H9 (cell line): ENCODE measurements around the gene ZC3H12C. TPM values are rescaled to one million over a fixed set of nuclear protein-coding genes. Genes with fewer than 3 reads are reported as not detected.

Experiments
- DNase-seq: peaks from one replicate; pipeline ENCODE4 v3.0.0-alpha.2; 2017
- H2AFZ ChIP-seq: one replicate; pipeline ENCODE4 v1.6.1; 2013; ENCODE audit warnings: mild to moderate bottlenecking, low read length, control low read depth, moderate library complexity
- H2AK5ac ChIP-seq: 2 replicates; pipeline ENCODE4 v1.6.1; 2013; ENCODE audit warnings: low read length, control low read depth, mixed read lengths; ENCODE audit not compliant: insufficient read length
- H2BK120ac ChIP-seq: one replicate; pipeline ENCODE4 v1.6.1; 2013; ENCODE audit warnings: low read depth, mild to moderate bottlenecking, low read length, control low read depth, inconsistent platforms; ENCODE audit not compliant: poor library complexity, severe bottlenecking
- H2BK12ac ChIP-seq: 2 replicates; pipeline ENCODE4 v1.6.1; 2013; ENCODE audit warnings: low read length, control low read depth, mixed read lengths, low read depth; ENCODE audit not compliant: insufficient read length
- H2BK15ac ChIP-seq: 2 replicates; pipeline ENCODE4 v1.6.1; 2013; ENCODE audit warnings: low read depth, low read length, control low read depth
- H2BK20ac ChIP-seq: one replicate; pipeline ENCODE4 v1.6.1; 2013; ENCODE audit warnings: low read depth, mild to moderate bottlenecking, low read length, control low read depth, inconsistent platforms; ENCODE audit not compliant: poor library complexity, severe bottlenecking
- H2BK5ac ChIP-seq: 2 replicates; pipeline ENCODE4 v1.6.1; 2013; ENCODE audit warnings: low read length, control low read depth, mixed read lengths; ENCODE audit not compliant: insufficient read length
- H3K14ac ChIP-seq: 2 replicates; pipeline ENCODE4 v1.6.1; 2013; ENCODE audit warnings: low read length, control low read depth; ENCODE audit not compliant: insufficient read depth
- H3K18ac ChIP-seq: 2 replicates; pipeline ENCODE4 v1.6.1; 2013; ENCODE audit warnings: low read depth, mild to moderate bottlenecking, mixed read lengths, low read length, control low read depth; ENCODE audit not compliant: insufficient read length
- H3K23ac ChIP-seq: 2 replicates; pipeline ENCODE4 v1.6.1; 2013; ENCODE audit warnings: low read length, control low read depth, mixed read lengths, low read depth; ENCODE audit not compliant: insufficient read length
- H3K23me2 ChIP-seq: 2 replicates; pipeline ENCODE4 v1.6.1; 2013; ENCODE audit warnings: low read depth, mild to moderate bottlenecking, mixed read lengths, low read length, control low read depth; ENCODE audit not compliant: insufficient read length, poor library complexity, severe bottlenecking
- H3K27ac ChIP-seq: 2 replicates; pipeline ENCODE4 v1.5.1; 2013; ENCODE audit warnings: low read length, control low read depth, mixed read lengths, low read depth; ENCODE audit not compliant: insufficient read length
- H3K27me3 ChIP-seq: 2 replicates; pipeline ENCODE4 v1.6.1; 2013; ENCODE audit warnings: low read length, control low read depth, inconsistent platforms; ENCODE audit not compliant: insufficient read depth
- H3K4ac ChIP-seq: 2 replicates; pipeline ENCODE4 v1.6.1; 2013; ENCODE audit warnings: low read depth, mild to moderate bottlenecking, control low read depth, inconsistent platforms, low read length, moderate library complexity
- H3K4me1 ChIP-seq: 2 replicates; pipeline ENCODE4 v1.6.1; 2013; ENCODE audit warnings: low read length, control low read depth, inconsistent platforms; ENCODE audit not compliant: insufficient read depth
- H3K4me2 ChIP-seq: 2 replicates; pipeline ENCODE4 v1.6.1; 2013; ENCODE audit warnings: low read length, control low read depth, mixed read lengths; ENCODE audit not compliant: insufficient read length, insufficient read depth
- H3K56ac ChIP-seq: 2 replicates; pipeline ENCODE4 v1.6.1; 2013; ENCODE audit warnings: low read depth, mild to moderate bottlenecking, mixed read lengths, low read length, control low read depth; ENCODE audit not compliant: insufficient read length
- H3K79me1 ChIP-seq: 2 replicates; pipeline ENCODE4 v1.6.1; 2013; ENCODE audit warnings: low read depth, mild to moderate bottlenecking, moderate library complexity, low read length, control low read depth, inconsistent platforms; ENCODE audit not compliant: insufficient read depth, poor library complexity, severe bottlenecking
- H3K79me2 ChIP-seq: 2 replicates; pipeline ENCODE4 v1.6.1; 2013; ENCODE audit warnings: low read length, control low read depth, inconsistent platforms; ENCODE audit not compliant: insufficient read depth
- H3K9ac ChIP-seq: 2 replicates; pipeline ENCODE4 v1.6.1; 2013; ENCODE audit warnings: low read length, control low read depth, mixed read lengths; ENCODE audit not compliant: insufficient read length; ENCODE audit errors: extremely low read depth
- H3K9me3 ChIP-seq: one replicate; pipeline ENCODE4 v1.6.1; 2013; ENCODE audit warnings: low read depth, low read length, inconsistent platforms; ENCODE audit not compliant: control insufficient read depth
- H3T11ph ChIP-seq: one replicate; pipeline ENCODE4 v1.6.1; 2013; ENCODE audit warnings: mild to moderate bottlenecking, low read length, control low read depth, inconsistent platforms
- H4K20me1 ChIP-seq: one replicate; pipeline ENCODE4 v1.6.1; 2013; ENCODE audit not compliant: control insufficient read depth, insufficient read length, insufficient read depth
- H4K5ac ChIP-seq: 2 replicates; pipeline ENCODE4 v1.6.1; 2013; ENCODE audit warnings: low read depth, mild to moderate bottlenecking, mixed read lengths, low read length, control low read depth; ENCODE audit not compliant: insufficient read length
- H4K8ac ChIP-seq: replicated peaks from 2 replicates; pipeline ENCODE4 v1.6.1; 2013; ENCODE audit warnings: low read length, control low read depth, mixed read lengths, low read depth; ENCODE audit not compliant: insufficient read length
- H4K91ac ChIP-seq: 2 replicates; pipeline ENCODE4 v1.6.1; 2013; ENCODE audit warnings: low read depth, mild to moderate bottlenecking, moderate library complexity, mixed read lengths, low read length, control low read depth; ENCODE audit not compliant: insufficient read length
- H3K27ac Mint-ChIP-seq, 3 experiments: 2 replicates in 2 of 3; 3 replicates in 1 of 3; pipeline ENCODE4 v1.8.0; 2020 to 2021; ENCODE audit warnings: mixed read lengths in 3 of 3, mild to moderate bottlenecking in 1 of 3, moderate library complexity in 1 of 3
- H3K27me3 Mint-ChIP-seq: 2 replicates; pipeline ENCODE4 v1.8.0; 2021; ENCODE audit warnings: low read depth, mild to moderate bottlenecking, moderate library complexity, mixed read lengths
- H3K36me3 Mint-ChIP-seq, 3 experiments: 2 replicates in 2 of 3; 3 replicates in 1 of 3; pipeline ENCODE4 v1.8.0; 2020 to 2021; ENCODE audit warnings: low read depth in 3 of 3, mixed read lengths in 3 of 3; ENCODE audit not compliant: insufficient read depth in 1 of 3
- H3K4me1 Mint-ChIP-seq, 2 experiments: 2 replicates each; pipeline ENCODE4 v1.8.0; 2020; ENCODE audit warnings: mixed read lengths in 2 of 2
- H3K4me3 Mint-ChIP-seq, 2 experiments: 2 replicates in 1 of 2; 3 replicates in 1 of 2; pipeline ENCODE4 v1.8.0; 2020 to 2021; ENCODE audit warnings: mild to moderate bottlenecking in 2 of 2, mixed read lengths in 2 of 2, moderate library complexity in 1 of 2
- H3K9me3 Mint-ChIP-seq, 2 experiments: 2 replicates in 1 of 2; 3 replicates in 1 of 2; pipeline ENCODE4 v1.8.0; 2020; ENCODE audit warnings: mild to moderate bottlenecking in 2 of 2, mixed read lengths in 2 of 2, moderate library complexity in 1 of 2
- WGBS: extraction: QIAGEN DNeasy Blood & Tissue Kit; methylation state at CpG from one replicate; pipeline ENCODE4 v1.1.7; 2013; ENCODE audit warnings: missing lambda C conversion rate, low lambda C conversion rate, mixed read lengths; ENCODE audit not compliant: insufficient read length; ENCODE audit errors: extremely low coverage; 5-methylcytosine and 5-hydroxymethylcytosine counted together
- total RNA-seq: library from RNA; stranded (reverse); gene quantifications from 2 replicates; pipeline ENCODE4 v1.2.1, GENCODE V29; 2021
- TF ChIP-seq, protein P1 (sequence below): fragments of 200-600 bp; sonication (generic); conservative IDR thresholded peaks from 3 replicates; pipeline ENCODE4 v1.8.0; 2021; ENCODE audit warnings: antibody characterized with exemption, mild to moderate bottlenecking

ZC3H12C gene
- total RNA-seq, 1 experiment from 2014 or later, result 4.8 TPM

DNA sequence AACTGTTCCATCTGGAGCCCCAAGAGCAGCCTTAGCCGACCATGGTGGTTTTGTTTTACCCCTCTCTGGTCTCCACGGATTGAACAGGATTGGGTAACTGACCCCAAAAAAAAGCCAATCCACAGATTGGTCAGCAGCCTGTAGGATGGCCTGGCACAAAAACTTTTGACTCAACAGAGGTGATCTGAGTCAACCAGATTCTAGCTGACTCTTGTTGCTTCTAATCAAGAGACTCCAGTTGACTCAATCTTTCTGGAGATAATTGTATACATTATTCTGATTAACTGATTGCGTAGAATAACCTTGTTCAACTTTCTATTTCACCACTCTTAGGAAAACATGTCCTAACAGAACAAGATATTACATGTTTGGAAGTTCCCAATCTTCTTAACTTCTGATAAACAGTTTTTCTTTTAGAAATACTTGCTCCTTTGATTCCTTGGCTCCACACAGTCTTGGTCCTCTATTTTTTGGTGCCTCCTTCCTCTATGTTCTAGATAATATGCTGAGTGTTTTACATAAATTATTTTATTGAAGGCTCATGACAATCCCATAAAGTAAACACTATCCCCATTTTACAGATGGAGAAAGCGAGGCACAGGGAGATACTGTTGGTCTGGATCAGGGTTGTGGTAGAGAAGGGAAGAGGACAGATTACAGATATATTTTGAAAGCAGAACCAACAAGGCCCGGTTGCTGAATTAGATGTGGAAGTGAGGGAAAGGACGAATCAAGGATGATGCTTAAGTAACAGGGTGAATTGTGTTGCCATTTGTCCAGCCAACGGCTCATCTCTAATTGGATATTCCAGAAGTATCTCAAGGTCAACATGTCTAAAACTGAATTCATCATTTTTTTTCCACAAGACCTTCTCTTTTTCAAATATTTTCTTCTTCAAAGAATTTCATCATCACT lies 11.5 kb upstream of the ZC3H12C start:
- H2AK5ac ChIP-seq, result no peak overlapping the region
- peaks cover 3 to 4% of the 10 kb centered on the region in 2 experiments; a peak in 3 of 5 replicates for H3K9me3 Mint-ChIP-seq
- peaks cover 4% of the 10 kb centered on the region; the same call in 1 of the 2 replicates for H3K4me1 ChIP-seq
- no peak overlapping the region for H3K27ac ChIP-seq
- H3K23me2 ChIP-seq, result no peaks in the 10 kb centered on the region
- H3K27me3 ChIP-seq, result no peaks in the 10 kb centered on the region; the same call in 1 of the 2 replicates
- DNase-seq, result no peak
- H4K5ac ChIP-seq, result no peak overlapping the region
- TF ChIP-seq, protein P1, sequence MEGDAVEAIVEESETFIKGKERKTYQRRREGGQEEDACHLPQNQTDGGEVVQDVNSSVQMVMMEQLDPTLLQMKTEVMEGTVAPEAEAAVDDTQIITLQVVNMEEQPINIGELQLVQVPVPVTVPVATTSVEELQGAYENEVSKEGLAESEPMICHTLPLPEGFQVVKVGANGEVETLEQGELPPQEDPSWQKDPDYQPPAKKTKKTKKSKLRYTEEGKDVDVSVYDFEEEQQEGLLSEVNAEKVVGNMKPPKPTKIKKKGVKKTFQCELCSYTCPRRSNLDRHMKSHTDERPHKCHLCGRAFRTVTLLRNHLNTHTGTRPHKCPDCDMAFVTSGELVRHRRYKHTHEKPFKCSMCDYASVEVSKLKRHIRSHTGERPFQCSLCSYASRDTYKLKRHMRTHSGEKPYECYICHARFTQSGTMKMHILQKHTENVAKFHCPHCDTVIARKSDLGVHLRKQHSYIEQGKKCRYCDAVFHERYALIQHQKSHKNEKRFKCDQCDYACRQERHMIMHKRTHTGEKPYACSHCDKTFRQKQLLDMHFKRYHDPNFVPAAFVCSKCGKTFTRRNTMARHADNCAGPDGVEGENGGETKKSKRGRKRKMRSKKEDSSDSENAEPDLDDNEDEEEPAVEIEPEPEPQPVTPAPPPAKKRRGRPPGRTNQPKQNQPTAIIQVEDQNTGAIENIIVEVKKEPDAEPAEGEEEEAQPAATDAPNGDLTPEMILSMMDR, result no peak
- no peak overlapping the region for H3K4ac ChIP-seq
- no peak overlapping the region for H2BK20ac ChIP-seq
- H3T11ph ChIP-seq, result no peak overlapping the region
- H4K91ac ChIP-seq, result no peak overlapping the region
- no peaks in the 10 kb centered on the region for H3K79me1 ChIP-seq
- H3K36me3 Mint-ChIP-seq, result peaks cover 2 to 4% (median 3%) of the 10 kb centered on the region in 3 experiments; a peak in 3 of 7 replicates
- H4K20me1 ChIP-seq, result no peaks in the 10 kb centered on the region
- no peak overlapping the region for H3K4me3 Mint-ChIP-seq
- no peak overlapping the region for H3K56ac ChIP-seq
- no peak overlapping the region for H2BK12ac ChIP-seq
- peaks cover 18 to 19% of the 10 kb centered on the region in 2 experiments for H3K4me1 Mint-ChIP-seq
- no peak overlapping the region for H3K4me2 ChIP-seq
- H2BK5ac ChIP-seq, result no peak overlapping the region
- H3K9me3 ChIP-seq, result no peaks in the 10 kb centered on the region
- no CpG with 5 or more reads among the region's 7 CpGs for WGBS
- H2BK120ac ChIP-seq, result no peak overlapping the region
- no peaks in the 10 kb centered on the region for H3K79me2 ChIP-seq
- H3K14ac ChIP-seq, result no peak overlapping the region
- H3K27me3 Mint-ChIP-seq, result no peaks in the 10 kb centered on the region
- no peak overlapping the region for H3K9ac ChIP-seq
- no peak overlapping the region for H3K27ac Mint-ChIP-seq
- H3K23ac ChIP-seq, result no peak overlapping the region
- H2BK15ac ChIP-seq, result no peak overlapping the region
- H4K8ac ChIP-seq, result no peak overlapping the region
- H3K18ac ChIP-seq, result no peak overlapping the region
- H2AFZ ChIP-seq, result no peak overlapping the region
